ENCODE data around the gene BTN2A1. TPM values are rescaled to one million over a fixed set of nuclear protein-coding genes. Genes with fewer than 3 reads are reported as not detected.

The BTN2A1 gene
- total and polyA plus RNA-seq, 2 of the 13 experiments (the other 11 are each of a cell fraction or from before 2014, with no cell fraction given) = 16.4 to 30.4 TPM

DNA sequence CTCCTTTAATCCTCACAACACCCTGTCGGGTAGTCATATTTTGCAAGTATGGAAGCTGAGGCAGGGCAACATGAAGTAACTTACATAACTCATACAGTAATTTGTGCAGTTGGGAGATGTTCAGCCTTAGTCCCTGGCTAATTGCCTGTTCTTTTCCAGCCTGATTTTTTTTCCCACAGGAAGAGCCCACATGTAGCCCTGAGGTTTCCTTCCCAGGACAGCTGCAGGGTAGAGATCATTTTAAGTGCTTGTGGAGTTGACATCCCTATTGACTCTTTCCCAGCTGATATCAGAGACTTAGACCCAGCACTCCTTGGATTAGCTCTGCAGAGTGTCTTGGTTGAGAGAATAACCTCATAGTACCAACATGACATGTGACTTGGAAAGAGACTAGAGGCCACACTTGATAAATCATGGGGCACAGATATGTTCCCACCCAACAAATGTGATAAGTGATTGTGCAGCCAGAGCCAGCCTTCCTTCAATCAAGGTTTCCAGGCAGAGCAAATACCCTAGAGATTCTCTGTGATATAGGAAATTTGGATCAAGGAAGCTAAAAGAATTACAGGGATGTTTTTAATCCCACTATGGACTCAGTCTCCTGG, 5.0 kb upstream of the BTN2A1 start (continued):
- TF ChIP-seq GRHL1 (CRISPR knock-in tag; conservative IDR thresholded peaks at IDR 0.05) = no peak
- TF ChIP-seq ZNF143 (CRISPR knock-in tag; IDR thresholded peaks at IDR 0.05) = no peak
- no peak for TF ChIP-seq HNRNPUL1 (IDR thresholded peaks at IDR 0.05; ENCODE audit: low read depth, low read length)
- no peak for TF ChIP-seq REL (CRISPR knock-in tag; conservative IDR thresholded peaks at IDR 0.05)
- no peak for TF ChIP-seq ZNF256 (CRISPR knock-in tag; conservative IDR thresholded peaks at IDR 0.05)
- TF ChIP-seq ZSCAN5A (CRISPR knock-in tag; IDR thresholded peaks at IDR 0.05; ENCODE audit: borderline replicate concordance) = no peak
- TF ChIP-seq KMT2B (CRISPR knock-in tag; IDR thresholded peaks at IDR 0.05) = no peak
- no peak for TF ChIP-seq FOXJ3 (CRISPR knock-in tag; IDR thresholded peaks at IDR 0.05; ENCODE audit: borderline replicate concordance)
- no peak for TF ChIP-seq ZNF746 (CRISPR knock-in tag; IDR thresholded peaks at IDR 0.05)
- TF ChIP-seq, protein P1, sequence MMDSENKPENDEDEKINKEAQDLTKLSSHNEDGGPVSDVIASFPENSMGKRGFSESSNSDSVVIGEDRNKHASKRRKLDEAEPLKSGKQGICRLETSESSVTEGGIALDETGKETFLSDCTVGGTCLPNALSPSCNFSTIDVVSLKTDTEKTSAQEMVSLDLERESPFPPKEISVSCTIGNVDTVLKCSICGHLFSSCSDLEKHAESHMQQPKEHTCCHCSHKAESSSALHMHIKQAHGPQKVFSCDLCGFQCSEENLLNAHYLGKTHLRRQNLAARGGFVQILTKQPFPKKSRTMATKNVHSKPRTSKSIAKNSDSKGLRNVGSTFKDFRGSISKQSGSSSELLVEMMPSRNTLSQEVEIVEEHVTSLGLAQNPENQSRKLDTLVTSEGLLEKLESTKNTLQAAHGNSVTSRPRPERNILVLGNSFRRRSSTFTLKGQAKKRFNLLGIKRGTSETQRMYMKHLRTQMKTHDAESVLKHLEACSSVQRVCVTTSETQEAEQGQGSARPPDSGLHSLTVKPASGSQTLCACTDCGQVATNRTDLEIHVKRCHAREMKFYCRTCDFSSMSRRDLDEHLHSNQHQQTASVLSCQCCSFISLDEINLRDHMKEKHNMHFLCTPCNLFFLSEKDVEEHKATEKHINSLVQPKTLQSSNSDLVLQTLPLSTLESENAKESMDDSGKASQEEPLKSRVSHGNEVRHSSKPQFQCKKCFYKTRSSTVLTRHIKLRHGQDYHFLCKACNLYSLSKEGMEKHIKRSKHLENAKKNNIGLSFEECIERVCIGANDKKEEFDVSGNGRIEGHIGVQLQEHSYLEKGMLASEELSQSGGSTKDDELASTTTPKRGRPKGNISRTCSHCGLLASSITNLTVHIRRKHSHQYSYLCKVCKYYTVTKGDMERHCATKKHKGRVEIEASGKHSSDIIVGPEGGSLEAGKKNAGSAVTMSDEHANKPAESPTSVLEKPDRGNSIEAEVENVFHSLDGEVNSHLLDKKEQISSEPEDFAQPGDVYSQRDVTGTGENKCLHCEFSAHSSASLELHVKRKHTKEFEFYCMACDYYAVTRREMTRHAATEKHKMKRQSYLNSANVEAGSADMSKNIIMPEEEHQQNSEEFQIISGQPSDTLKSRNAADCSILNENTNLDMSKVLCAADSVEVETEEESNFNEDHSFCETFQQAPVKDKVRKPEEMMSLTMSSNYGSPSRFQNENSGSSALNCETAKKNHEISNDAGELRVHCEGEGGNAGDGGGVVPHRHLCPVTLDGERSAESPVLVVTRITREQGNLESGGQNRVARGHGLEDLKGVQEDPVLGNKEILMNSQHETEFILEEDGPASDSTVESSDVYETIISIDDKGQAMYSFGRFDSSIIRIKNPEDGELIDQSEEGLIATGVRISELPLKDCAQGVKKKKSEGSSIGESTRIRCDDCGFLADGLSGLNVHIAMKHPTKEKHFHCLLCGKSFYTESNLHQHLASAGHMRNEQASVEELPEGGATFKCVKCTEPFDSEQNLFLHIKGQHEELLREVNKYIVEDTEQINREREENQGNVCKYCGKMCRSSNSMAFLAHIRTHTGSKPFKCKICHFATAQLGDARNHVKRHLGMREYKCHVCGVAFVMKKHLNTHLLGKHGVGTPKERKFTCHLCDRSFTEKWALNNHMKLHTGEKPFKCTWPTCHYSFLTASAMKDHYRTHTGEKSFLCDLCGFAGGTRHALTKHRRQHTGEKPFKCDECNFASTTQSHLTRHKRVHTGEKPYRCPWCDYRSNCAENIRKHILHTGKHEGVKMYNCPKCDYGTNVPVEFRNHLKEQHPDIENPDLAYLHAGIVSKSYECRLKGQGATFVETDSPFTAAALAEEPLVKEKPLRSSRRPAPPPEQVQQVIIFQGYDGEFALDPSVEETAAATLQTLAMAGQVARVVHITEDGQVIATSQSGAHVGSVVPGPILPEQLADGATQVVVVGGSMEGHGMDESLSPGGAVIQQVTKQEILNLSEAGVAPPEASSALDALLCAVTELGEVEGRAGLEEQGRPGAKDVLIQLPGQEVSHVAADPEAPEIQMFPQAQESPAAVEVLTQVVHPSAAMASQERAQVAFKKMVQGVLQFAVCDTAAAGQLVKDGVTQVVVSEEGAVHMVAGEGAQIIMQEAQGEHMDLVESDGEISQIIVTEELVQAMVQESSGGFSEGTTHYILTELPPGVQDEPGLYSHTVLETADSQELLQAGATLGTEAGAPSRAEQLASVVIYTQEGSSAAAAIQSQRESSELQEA (CRISPR knock-in tag; IDR thresholded peaks at IDR 0.05; ENCODE audit: not compliant biosample characterization) = no peak
- TF ChIP-seq ZNF138 (CRISPR knock-in tag; IDR thresholded peaks at IDR 0.05; ENCODE audit: low read depth) = no peak
